Forelimb muscle (tissue), 1 donor: ENCODE results near the gene C4orf36. TPM values are rescaled to one million over a fixed set of nuclear protein-coding genes. Genes with fewer than 3 reads are reported as not detected.

Experiments used
- DNase-seq: peaks from one replicate; pipeline ENCODE4 v3.0.0-alpha.2; 2013; ENCODE audit warnings: low read depth
- polyA plus RNA-seq: library from polyadenylated mRNA; unstranded; fragments of 120-200 nt; gene quantifications from one replicate; pipeline ENCODE4 v1.2.1, GENCODE V29; 2013; ENCODE audit not compliant: insufficient read length

The C4orf36 gene
- polyA plus RNA-seq, 1 donor = not detected

DNA sequence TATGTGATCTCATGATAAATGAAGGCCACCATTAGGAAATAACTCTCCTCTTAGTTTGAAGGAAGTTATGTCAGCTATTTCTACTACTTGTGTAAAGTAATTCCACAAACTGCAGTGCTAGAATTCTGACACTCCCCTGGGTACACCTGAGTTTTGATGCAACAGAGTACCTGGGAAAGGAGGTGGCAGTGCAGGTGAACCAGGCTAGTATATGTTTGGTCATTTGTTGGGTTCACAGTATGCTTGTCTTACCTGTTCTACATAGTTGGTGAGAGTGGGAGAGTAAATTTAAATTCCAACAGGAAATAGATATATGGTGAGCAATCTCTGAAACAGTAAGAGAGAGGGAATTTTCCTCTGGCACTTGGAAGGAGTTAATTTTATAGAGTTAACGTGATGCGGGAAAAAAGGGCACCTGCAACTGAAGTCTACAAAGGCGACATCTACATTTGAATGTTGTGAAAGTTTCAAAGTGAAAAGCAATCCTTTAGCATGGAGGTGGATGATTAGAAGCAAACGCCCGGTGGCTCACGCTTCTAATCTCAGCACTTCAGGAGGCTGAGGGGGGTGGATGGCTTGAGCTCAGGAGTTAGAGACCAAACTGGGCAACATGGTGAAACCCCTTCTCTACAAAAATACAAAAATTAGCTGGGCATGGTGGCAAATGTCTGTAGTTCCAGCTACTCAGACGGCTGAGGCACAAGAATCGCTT lies 34.7 kb downstream of the C4orf36 start:
- DNase-seq = no peak

DNA sequence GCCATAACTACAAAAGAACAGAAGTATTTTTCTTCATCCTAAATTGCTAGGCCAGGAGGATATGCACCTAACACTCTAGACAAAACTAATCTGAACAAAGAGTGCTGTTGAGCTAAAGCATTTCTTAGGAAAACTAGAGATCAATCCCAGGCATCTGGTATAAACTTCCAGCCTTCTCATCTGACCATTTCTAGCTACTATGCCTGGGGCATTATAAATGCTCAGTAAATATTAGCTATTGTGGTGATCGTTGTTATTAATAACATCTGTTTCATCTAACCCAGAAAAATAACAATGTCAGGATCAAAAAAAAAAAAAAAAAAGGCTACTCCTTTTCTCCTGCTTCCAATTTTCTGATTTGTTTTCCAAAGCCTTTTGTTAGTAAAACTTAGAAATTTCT lies 35.3 kb downstream of the C4orf36 start:
- no peak for DNase-seq

DNA sequence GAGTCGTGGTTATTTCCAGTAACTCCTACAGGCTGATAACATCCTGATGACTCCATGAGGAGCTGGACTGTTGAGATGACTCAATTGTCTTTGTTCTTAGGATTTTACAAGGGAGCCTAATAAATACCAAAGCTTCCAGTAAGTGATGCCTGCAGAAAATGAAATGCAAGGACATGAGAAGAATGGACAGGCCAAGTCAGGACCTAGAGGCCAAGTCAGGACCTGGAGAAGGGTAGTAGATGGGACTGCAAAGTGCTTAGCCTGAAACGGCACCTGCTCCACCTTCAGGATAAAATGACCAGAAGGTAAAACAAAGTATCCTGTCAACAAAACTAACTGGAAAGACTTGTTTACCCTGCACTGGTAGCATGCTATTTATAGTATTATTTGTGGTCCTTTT lies 36.6 kb downstream of the C4orf36 start:
- DNase-seq = no peak

DNA sequence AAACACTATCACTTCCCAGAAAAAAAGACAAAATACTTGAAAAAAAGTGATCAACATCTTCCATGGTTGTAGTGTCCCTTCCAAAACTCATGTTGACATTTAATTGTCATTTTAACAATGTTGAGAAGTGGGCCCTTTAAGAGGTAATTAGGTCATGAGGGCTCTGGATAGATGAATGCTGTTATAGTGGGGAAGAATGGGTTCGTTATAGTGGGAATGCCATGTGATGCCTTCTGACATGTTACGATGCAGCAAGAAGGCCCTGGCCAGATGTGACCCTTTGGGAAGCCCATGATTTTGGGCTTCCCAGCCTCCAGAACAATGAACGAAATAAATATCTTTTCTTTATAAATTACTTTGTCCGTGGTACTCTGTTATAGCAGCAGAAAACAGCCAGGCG lies 39.0 kb downstream of the C4orf36 start:
- DNase-seq = no peak

DNA sequence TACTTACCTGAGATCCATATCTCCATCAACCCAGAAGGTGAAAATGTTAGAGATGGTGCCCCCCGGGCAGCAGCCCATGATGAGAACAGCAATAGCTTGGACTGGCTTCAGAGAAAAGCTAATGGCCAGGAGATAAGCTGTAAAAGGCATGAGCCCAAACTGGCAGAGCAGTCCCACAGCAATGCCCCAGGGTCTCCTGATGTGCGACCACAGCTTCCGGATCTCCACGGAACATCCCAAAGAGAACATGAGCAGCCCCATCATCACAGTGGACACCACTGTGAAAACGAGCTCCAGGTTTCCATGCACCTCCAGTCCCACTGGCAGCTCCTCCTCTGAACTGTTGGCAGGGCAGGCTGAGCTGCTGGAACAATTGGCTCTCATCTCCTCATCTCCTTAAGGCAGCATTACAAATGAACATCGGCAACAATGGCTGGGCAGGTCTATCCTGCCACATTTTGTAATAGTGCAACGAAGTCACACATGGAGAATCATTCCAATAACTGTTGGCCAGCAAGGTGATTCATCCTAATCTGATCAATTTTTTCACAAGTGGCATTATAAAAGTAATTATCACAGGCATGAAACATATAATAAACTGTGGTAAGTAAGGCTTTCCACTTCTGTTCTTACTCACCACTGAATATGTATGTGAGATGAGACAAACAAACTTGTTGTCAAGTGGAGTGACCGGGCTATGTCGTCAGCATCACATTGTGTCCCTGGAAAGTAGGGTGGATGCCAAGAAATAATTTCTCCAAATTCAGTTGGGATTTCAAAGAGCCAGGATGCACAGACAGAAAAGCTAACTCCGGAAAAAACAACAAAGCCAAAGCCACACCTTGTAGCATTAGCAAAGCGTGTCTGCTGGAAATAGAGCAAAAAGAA lies 43.2 kb downstream of the C4orf36 start, which contains the start of gene SLC10A6:
Gene SLC10A6, minus strand, starts transcription at position 653 of the 888 bp plus-strand sequence. Its CDS starts 269 bp downstream, at position 384.
- DNase-seq = peak; percentile 24

DNA sequence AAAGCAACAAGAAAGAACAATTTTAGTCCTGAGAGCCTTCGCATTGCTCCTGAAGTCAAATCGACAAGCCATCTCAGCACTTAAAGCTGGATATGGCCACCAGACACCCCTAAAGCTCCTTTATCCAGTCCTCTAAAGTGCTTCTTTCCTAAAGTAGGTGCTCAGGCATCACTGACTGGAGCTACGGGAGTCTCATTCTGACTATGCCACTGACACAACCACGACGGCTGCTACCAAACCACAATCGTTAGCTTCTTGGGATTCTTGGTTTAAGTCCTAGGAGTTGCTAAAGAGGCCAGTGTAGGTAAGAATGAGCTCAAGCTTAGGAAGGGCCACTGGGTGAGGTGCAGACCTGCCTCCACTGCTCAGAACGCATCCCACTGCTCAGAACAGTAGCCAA lies 44.1 kb downstream of the C4orf36 start:
- DNase-seq = no peak

DNA sequence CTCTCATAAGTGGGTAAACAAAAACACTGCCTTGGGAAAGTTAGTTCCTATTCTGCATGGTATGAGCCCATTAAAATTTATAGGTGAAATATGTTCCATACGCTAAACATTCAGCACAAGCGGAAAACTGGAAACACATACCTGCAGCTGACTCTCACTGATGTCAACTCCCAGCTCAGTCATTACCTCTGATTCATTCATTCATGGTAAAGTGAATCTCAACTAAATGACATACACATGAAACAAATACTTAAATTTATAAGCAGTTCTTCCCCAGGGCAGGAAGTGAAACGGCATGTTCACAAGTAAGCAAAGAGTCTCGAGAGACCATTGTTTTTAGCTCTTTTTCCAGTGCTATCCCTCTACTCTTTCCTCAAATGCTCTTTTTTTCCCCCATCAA lies 44.7 kb downstream of the C4orf36 start:
- DNase-seq = peak; percentile 9

DNA sequence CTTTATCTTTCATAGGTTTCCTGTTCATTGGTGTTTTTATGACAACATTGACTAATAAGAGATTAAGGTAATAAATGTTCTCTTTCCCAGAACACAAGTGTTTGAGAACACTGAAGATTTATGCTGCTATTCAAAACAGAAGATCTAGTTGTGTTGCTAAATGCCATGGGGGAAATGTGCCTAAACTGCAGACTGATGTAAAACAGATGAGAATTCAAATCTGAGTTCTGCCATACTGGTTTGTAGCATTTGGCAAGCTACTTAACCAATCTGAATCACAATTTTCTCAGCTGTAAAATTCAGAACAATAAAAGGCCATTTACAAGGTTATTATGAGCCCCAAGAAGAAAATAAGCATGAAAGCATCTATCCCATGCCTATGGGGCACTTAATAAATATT lies 45.3 kb downstream of the C4orf36 start:
- no peak for DNase-seq

DNA sequence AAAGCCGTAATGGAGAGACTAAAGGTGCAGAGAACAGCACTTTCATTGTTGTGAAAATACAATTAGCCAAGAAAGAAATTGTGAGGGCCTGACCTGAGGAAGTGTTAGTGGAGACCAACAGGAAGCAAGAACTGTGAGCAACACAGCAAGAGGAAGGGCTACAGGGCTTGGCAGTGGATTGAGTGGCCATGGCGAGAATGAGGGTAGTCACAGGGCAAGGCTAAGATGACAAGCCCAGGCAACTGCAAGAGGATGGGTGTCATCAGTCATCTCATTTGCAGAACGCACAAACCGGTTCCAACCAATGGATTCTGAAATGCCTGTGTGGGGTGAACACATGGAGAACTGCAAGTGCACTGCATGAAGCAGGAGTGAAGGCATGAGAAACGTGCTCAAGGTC lies 46.6 kb downstream of the C4orf36 start:
- DNase-seq = no peak

DNA sequence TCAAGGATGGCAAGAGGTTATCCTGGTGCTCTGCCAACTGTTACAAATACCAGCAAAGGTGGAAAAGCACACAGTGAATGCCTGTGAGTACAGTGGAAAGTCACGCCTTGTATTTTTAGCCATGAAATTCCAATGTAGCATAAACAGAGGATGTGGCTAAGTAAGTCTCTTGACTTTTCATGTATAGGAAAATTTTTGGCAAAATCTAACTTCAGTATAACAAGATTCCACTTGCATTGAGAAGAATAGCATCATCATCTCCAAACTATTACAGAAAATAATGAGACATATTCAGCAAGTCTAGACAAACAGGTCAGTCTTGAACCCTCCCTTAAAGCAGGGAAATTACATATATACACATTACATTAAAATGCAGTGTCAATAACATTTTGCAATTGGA lies 50.9 kb downstream of the C4orf36 start:
- no peak for DNase-seq

DNA sequence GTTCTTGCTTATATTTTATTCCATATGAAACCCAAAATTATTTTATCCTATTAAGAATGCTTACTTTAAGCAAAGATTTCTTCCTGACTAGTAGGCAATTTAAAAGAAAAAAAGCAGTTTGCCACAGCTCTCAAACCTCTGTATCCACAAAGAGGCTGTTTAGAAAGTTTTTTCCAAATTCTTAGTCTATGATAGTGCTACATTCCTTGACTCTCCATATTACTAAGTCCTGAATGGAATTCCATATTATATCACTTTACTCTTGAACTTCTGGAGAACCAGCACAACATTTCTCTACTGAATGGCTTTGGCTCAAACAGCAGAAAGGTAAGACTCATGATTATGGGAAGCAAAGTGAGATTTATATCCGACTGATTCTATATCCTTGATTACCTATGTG lies 51.4 kb downstream of the C4orf36 start:
- no peak for DNase-seq

DNA sequence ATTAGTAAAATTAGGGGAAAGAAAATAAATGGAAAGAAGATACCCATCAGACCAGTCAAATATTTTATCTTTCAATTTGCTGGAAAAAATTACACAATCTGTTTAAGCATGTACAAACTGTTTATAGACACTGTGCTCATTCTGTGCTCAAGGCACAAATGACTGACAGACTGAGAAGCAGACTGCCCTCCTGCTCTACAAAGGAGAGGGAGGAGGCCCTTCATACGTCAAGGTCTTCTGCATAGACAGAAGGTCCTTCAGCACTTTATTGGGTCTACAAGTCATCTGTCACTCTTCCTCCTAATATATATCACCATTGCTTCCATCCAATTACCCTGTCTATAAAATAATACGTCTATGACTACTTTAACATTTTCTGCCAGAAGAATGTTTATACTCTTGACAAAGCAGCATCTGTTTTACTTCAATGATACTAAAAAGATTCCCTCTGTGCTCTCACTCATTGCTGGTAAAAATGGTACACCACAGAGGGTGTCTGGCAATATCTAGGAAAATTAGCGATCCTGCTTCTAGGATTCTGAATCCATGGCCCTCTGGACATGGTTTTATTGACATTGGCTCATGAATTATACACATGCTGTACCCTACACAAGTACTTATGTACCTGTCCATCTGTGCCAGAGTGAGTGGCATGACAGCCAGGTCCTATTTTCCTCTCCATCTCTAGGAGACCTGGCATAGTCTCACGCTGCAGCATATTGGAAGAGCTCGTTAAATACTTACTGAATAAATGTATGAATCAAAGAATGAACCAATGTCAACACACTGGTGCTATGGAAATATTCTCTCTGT lies 54.3 kb downstream of the C4orf36 start:
- no peak for DNase-seq

DNA sequence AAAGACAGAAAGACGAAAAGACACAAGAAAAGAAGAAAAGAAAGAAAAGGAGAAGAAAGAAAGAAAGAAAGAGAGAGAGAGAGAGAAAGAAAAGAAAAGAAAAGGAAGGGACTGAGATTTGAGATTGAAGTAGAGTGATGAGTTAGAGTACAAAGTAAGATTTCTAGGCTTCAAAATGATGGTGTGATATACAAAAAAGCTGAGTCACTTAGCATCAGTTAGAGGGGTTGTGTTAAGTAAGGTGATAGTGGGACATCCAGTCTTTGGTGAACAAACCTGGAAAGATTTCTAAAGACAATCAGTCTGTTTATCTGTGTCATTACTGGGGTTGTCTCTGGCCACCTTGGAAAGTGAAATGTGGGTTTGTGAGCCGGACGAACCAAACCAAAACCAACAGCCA lies 56.5 kb downstream of the C4orf36 start:
- no peak for DNase-seq

DNA sequence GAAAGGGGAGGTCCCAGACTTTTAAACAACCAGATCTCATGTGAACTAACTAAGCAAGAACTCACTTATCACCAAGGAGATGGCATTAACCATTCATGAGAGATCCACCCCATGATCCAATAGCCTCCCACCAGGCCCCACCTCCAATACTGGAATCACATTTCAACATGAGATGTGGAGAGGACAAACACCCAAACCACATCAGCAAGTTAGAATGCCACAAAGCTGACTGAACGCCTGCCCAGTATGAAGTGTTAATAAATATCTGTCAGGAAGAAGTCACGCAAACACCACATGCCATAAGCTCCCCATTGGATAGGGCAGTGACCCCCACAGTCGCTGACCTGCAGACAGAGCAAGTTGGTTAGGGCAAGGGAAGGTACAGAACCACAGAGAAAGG lies 57.3 kb downstream of the C4orf36 start:
- no peak for DNase-seq

DNA sequence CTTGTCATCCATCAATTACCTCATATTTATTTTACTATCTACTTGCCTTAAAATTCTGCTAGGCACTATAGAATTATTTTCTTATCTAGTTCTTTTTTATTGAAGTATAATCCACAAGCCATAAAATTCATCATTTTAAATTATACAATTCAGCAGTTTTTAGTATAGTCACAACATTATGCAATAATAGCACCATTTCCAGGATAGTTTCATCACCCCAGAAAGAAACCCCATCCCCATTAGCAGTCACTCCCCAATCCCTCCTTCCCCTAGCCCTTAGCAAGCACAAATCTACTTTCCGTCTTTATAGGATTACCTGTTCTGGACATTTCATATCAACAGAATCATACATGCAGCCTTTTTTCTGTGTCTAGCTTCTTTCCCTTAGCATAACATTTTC lies 58.6 kb downstream of the C4orf36 start:
- DNase-seq = no peak

DNA sequence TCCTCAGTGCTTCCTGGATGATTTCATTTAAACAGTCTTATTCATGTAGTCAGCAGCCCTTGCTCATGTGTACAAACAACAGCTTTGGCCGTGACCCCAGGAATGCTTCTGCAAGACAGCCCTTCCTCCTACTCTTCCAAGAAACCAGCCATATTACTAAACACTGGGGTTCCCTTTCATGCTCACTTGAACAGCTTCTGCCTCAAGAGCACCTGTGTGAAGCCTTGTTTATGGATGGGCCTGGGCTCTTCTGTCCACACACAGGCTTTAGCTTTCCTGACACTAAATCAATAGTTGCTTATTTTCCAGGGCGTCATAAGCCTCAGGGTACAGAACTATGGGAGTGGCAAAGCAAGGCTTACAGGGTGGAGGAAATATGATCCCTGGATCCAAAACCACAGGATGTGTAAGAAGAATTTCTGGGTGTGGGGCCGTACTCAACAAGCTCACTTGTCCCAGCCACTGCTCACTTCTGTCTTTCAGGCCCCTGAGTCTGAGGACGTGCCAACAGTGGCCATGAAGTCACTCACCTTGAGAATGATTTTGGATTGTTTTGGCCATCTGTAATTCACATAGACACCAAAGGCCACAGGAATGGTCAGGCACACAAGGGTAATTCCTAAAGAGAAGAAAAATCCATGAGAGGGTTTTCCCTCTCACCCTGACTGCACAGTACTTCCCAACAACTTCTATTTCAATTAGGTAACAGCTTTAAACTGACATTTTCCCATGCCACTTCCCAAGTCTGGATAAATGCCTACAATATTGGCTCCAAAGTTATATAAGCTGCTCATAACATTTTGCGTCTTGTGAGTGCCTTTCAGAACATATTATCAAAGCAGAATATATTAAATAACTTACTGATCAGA lies 60.7 kb downstream of the C4orf36 start:
- no peak for DNase-seq

Other genes with a start within 250 kb of the C4orf36 start
- 0.18 TPM for gene SLC10A6, start 43.0 kb downstream of the C4orf36 start, polyA plus RNA-seq
- 25.1 TPM for gene AFF1, start 42.6 kb upstream of the C4orf36 start, polyA plus RNA-seq